Skeletal muscle tissue (tissue), 4 donors: ENCODE data around the gene SMIM5. TPM values are rescaled to one million over a fixed set of nuclear protein-coding genes. Genes with fewer than 3 reads are reported as not detected.

Source experiments
- H3K27ac ChIP-seq: one replicate; pipeline ENCODE4 v1.7.0; 2013; ENCODE audit warnings: mild to moderate bottlenecking, low read depth, low read length, inconsistent platforms
- H3K27me3 ChIP-seq, 3 donors: one replicate each; pipeline ENCODE4 v1.7.0; 2013; ENCODE audit warnings: low read length in 3 of 3; ENCODE audit not compliant: control insufficient read depth in 3 of 3, insufficient read depth in 3 of 3
- H3K36me3 ChIP-seq, 3 donors: one replicate each; pipeline ENCODE4 v1.7.0; 2013; ENCODE audit warnings: low read length in 3 of 3; ENCODE audit not compliant: control insufficient read depth in 3 of 3, insufficient read depth in 3 of 3
- H3K4me1 ChIP-seq, 3 donors: one replicate each; pipeline ENCODE4 v1.7.0; 2013; ENCODE audit warnings: low read length in 3 of 3, mild to moderate bottlenecking in 3 of 3; ENCODE audit not compliant: control insufficient read depth in 3 of 3, insufficient read depth in 3 of 3
- H3K4me3 ChIP-seq, 3 donors: one replicate each; pipeline ENCODE4 v1.7.0; 2013; ENCODE audit warnings: low read length in 3 of 3
- H3K9ac ChIP-seq, 3 donors: one replicate each; pipeline ENCODE4 v1.7.0; 2013; ENCODE audit warnings: low read length in 3 of 3, mild to moderate bottlenecking in 3 of 3, moderate library complexity in 2 of 3, low read depth in 1 of 3
- H3K9me3 ChIP-seq, 3 donors: one replicate each; pipeline ENCODE4 v1.7.0; 2013; ENCODE audit warnings: low read length in 3 of 3; ENCODE audit not compliant: control insufficient read depth in 3 of 3
- total RNA-seq: library from RNA; depleted of rRNA; stranded (reverse); fragments of >200 nt; gene quantifications from one replicate; pipeline ENCODE4 v1.2.3, GENCODE V29; 2014
- donor health status: Osteomylitis.

The SMIM5 gene
- total RNA-seq, 1 donor from 2014 or later = 3.7 TPM

- H3K9me3 ChIP-seq = no peaks in the 10 kb centered on the region
- H3K4me1 ChIP-seq = peaks cover 5 to 9% (median 7%) of the 10 kb centered on the region in 3 donors
- no peaks in the 10 kb centered on the region for H3K27me3 ChIP-seq
- peaks cover 27% of the 10 kb centered on the region in 3 donors for H3K36me3 ChIP-seq
- no peak overlapping the region for H3K27ac ChIP-seq
- H3K9ac ChIP-seq = no peak overlapping the region
- no peak overlapping the region for H3K4me3 ChIP-seq
Measured at GRCh38 chr17:75645889-75646637, 12.8 kb downstream of the SMIM5 start.

GRCh38 chr17:75646638-75646992, 13.4 kb downstream of the SMIM5 start:
- no peak overlapping the region for H3K4me3 ChIP-seq
- no peak overlapping the region for H3K27ac ChIP-seq
- H3K9me3 ChIP-seq = no peaks in the 10 kb centered on the region
- peaks cover 28 to 32% (median 28%) of the 10 kb centered on the region in 3 donors for H3K36me3 ChIP-seq
- H3K4me1 ChIP-seq = peaks cover 2 to 4% (median 3%) of the 10 kb centered on the region in 3 donors
- no peaks in the 10 kb centered on the region for H3K27me3 ChIP-seq
- no peak overlapping the region for H3K9ac ChIP-seq

GRCh38 chr17:75647061-75647460, 13.8 kb downstream of the SMIM5 start:
- Histone ChIP-seq H3K4me1 (peaks cover 0 to 2% (median 0%) of the 10 kb centered on the region in 3 donors), H3K4me3 (no peak overlapping the region), H3K9me3 (no peaks in the 10 kb centered on the region), H3K27me3 (no peaks in the 10 kb centered on the region), H3K27ac (no peak overlapping the region), H3K9ac (no peak overlapping the region), H3K36me3 (peaks cover 27 to 28% (median 28%) of the 10 kb centered on the region in 3 donors)

- Histone ChIP-seq H3K9me3 (no peaks in the 10 kb centered on the region), H3K4me3 (no peak overlapping the region), H3K36me3 (peaks cover 28 to 32% (median 28%) of the 10 kb centered on the region in 3 donors), H3K27ac (no peak overlapping the region), H3K27me3 (no peaks in the 10 kb centered on the region), H3K4me1 (peaks cover 0 to 2% (median 0%) of the 10 kb centered on the region in 3 donors), H3K9ac (no peak overlapping the region)
Measured at GRCh38 chr17:75647921-75648320, 14.7 kb downstream of the SMIM5 start.

GRCh38 chr17:75649687-75650086, 16.5 kb downstream of the SMIM5 start:
- Histone ChIP-seq H3K27me3 (no peaks in the 10 kb centered on the region), H3K9ac (no peak overlapping the region), H3K27ac (no peak overlapping the region), H3K4me1 (peaks cover 0 to 2% (median 0%) of the 10 kb centered on the region in 3 donors), H3K9me3 (no peaks in the 10 kb centered on the region), H3K4me3 (no peak overlapping the region), H3K36me3 (peaks cover 25 to 33% (median 32%) of the 10 kb centered on the region in 3 donors)

GRCh38 chr17:75650874-75651273, 17.6 kb downstream of the SMIM5 start:
- no peak overlapping the region for H3K4me3 ChIP-seq
- H3K9me3 ChIP-seq = no peaks in the 10 kb centered on the region
- H3K4me1 ChIP-seq = peaks cover 0 to 2% (median 0%) of the 10 kb centered on the region in 3 donors
- no peak overlapping the region for H3K27ac ChIP-seq
- peaks cover 25 to 38% (median 30%) of the 10 kb centered on the region in 3 donors for H3K36me3 ChIP-seq
- no peak overlapping the region for H3K9ac ChIP-seq
- H3K27me3 ChIP-seq = no peaks in the 10 kb centered on the region

GRCh38 chr17:75652341-75652740, 19.1 kb downstream of the SMIM5 start:
- H3K27ac ChIP-seq = no peak overlapping the region
- peaks cover 24 to 41% (median 28%) of the 10 kb centered on the region in 3 donors for H3K36me3 ChIP-seq
- no peaks in the 10 kb centered on the region for H3K9me3 ChIP-seq
- no peak overlapping the region for H3K9ac ChIP-seq
- no peaks in the 10 kb centered on the region for H3K4me1 ChIP-seq
- H3K4me3 ChIP-seq = no peak overlapping the region
- no peaks in the 10 kb centered on the region for H3K27me3 ChIP-seq

- no peak overlapping the region for H3K9ac ChIP-seq
Measured at GRCh38 chr17:75652934-75653549, 19.8 kb downstream of the SMIM5 start.

GRCh38 chr17:75654176-75654575, 20.9 kb downstream of the SMIM5 start:
- H3K27me3 ChIP-seq = no peaks in the 10 kb centered on the region
- H3K27ac ChIP-seq = no peak overlapping the region
- no peak overlapping the region for H3K4me3 ChIP-seq
- H3K36me3 ChIP-seq = peaks cover 26 to 43% (median 30%) of the 10 kb centered on the region in 3 donors
- no peak overlapping the region for H3K9ac ChIP-seq
- no peaks in the 10 kb centered on the region for H3K4me1 ChIP-seq
- H3K9me3 ChIP-seq = no peaks in the 10 kb centered on the region

More at GRCh38 chr17:75652934-75653549, 19.8 kb downstream of the SMIM5 start:
- no peaks in the 10 kb centered on the region for H3K27me3 ChIP-seq
- H3K4me1 ChIP-seq = no peaks in the 10 kb centered on the region
- no peak overlapping the region for H3K4me3 ChIP-seq
- H3K27ac ChIP-seq = no peak overlapping the region
- H3K36me3 ChIP-seq = peaks cover 23 to 42% (median 29%) of the 10 kb centered on the region in 3 donors
- no peaks in the 10 kb centered on the region for H3K9me3 ChIP-seq

- Histone ChIP-seq H3K9ac (no peak overlapping the region), H3K4me1 (no peaks in the 10 kb centered on the region), H3K4me3 (no peak overlapping the region), H3K27ac (no peak overlapping the region), H3K9me3 (no peaks in the 10 kb centered on the region), H3K36me3 (peaks cover 32 to 42% (median 41%) of the 10 kb centered on the region in 3 donors), H3K27me3 (no peaks in the 10 kb centered on the region)
Measured at GRCh38 chr17:75658237-75658636, 25.0 kb downstream of the SMIM5 start.
